D721Med (cell line): ENCODE measurements around the gene PAX2.

Experiments used
- DNase-seq: peaks from one replicate; pipeline ENCODE4 v3.0.0; 2011; ENCODE audit warnings: low spot score; ENCODE audit not compliant: insufficient read length
- FAIRE-seq: peaks from 2 replicates; lab custom pipeline; 2011; peaks lifted over from hg19 to GRCh38; lab: Jason Lieb, UNC
- CTCF ChIP-seq: IDR thresholded peaks from 2 replicates; pipeline ENCODE4 v1.5.1; 2012; ENCODE audit warnings: mild to moderate bottlenecking, control low read depth; ENCODE audit not compliant: insufficient read depth; ENCODE audit errors: missing control alignments

PAX2 gene

GRCh38 chr10:100736144-100736808, 9.1 kb upstream of the PAX2 start:
- no peak for TF ChIP-seq CTCF
- FAIRE-seq: no peak
- DNase-seq: no peak

GRCh38 chr10:100736809-100737354, 8.5 kb upstream of the PAX2 start:
- TF ChIP-seq CTCF: no peak
- no peak for FAIRE-seq
- DNase-seq: no peak

GRCh38 chr10:100737355-100738054, 7.9 kb upstream of the PAX2 start:
- no peak for FAIRE-seq
- TF ChIP-seq CTCF: no peak
- DNase-seq: no peak

- no peak for DNase-seq
- no peak for FAIRE-seq
- no peak for TF ChIP-seq CTCF
These were observed 7.1 kb upstream of the PAX2 start for GRCh38 chr10:100738055-100738827.

GRCh38 chr10:100739517-100740368, 5.6 kb upstream of the PAX2 start:
- FAIRE-seq: no peak
- no peak for TF ChIP-seq CTCF
- no peak for DNase-seq
